NCI-H187 (cell line): ENCODE measurements around the gene COL24A1.

Experiments
- DNase-seq, 2 experiments: peaks; one replicate each; lab custom pipeline; 2025; lab: John Stamatoyannopoulos, UW

COL24A1 gene

GRCh38 chr1:85683292-85684025, 473.1 kb downstream of the COL24A1 start:
- DNase-seq = no peak

- DNase-seq = no peak
These were observed 475.5 kb downstream of the COL24A1 start for GRCh38 chr1:85681087-85681486.
